Measurements from ENCODE around the gene WDR11.
"Not testable (repeated sequence)": the region's sequence is repeated elsewhere in the genome, so short reads cannot be mapped to it uniquely, and the experiment has no call there.

Gene WDR11

GRCh38 chr10:120891365-120891764 lies 40.2 kb downstream of the WDR11 start:
- no peak overlapping the region for H3K4me3 ChIP-seq (ENCODE audit: low read length)
- H3K27ac ChIP-seq (ENCODE audit: low read depth, low read length): no peak overlapping the region
- peaks cover 13% of the 10 kb centered on the region for H3K36me3 ChIP-seq (ENCODE audit: control insufficient read depth, insufficient read depth, low read length)
- H3K27me3 ChIP-seq (ENCODE audit: control insufficient read depth, insufficient read depth, low read length): no peaks in the 10 kb centered on the region
- H3K9ac ChIP-seq (ENCODE audit: low read length): no peak overlapping the region
- no peaks in the 10 kb centered on the region for H3K4me1 ChIP-seq (ENCODE audit: control insufficient read depth, insufficient read depth, low read length)

GRCh38 chr10:120894556-120894955 lies 43.4 kb downstream of the WDR11 start:
- no peaks in the 10 kb centered on the region for H3K4me1 ChIP-seq (ENCODE audit: control insufficient read depth, insufficient read depth, low read length)
- H3K27me3 ChIP-seq (ENCODE audit: control insufficient read depth, insufficient read depth, low read length): no peaks in the 10 kb centered on the region
- H3K27ac ChIP-seq (ENCODE audit: low read depth, low read length): no peak overlapping the region
- H3K4me3 ChIP-seq (ENCODE audit: low read length): no peak overlapping the region
- no peak overlapping the region for H3K9ac ChIP-seq (ENCODE audit: low read length)
- H3K36me3 ChIP-seq (ENCODE audit: control insufficient read depth, insufficient read depth, low read length): peaks cover 10% of the 10 kb centered on the region

GRCh38 chr10:120897343-120897742 lies 46.2 kb downstream of the WDR11 start:
- Histone ChIP-seq H3K4me1 (ENCODE audit: control insufficient read depth, insufficient read depth, low read length) (no peaks in the 10 kb centered on the region), H3K27me3 (ENCODE audit: control insufficient read depth, insufficient read depth, low read length) (no peaks in the 10 kb centered on the region), H3K27ac (ENCODE audit: low read depth, low read length) (no peak overlapping the region), H3K9ac (ENCODE audit: low read length) (no peak overlapping the region), H3K4me3 (ENCODE audit: low read length) (no peak overlapping the region), H3K36me3 (ENCODE audit: control insufficient read depth, insufficient read depth, low read length) (peaks cover 11% of the 10 kb centered on the region)

- Histone ChIP-seq H3K36me3 (ENCODE audit: control insufficient read depth, insufficient read depth, low read length) (peaks cover 38% of the 10 kb centered on the region), H3K9ac (ENCODE audit: low read length) (no peak overlapping the region), H3K4me3 (ENCODE audit: low read length) (no peak overlapping the region), H3K27me3 (ENCODE audit: control insufficient read depth, insufficient read depth, low read length) (no peaks in the 10 kb centered on the region), H3K4me1 (ENCODE audit: control insufficient read depth, insufficient read depth, low read length) (no peaks in the 10 kb centered on the region), H3K27ac (ENCODE audit: low read depth, low read length) (no peak overlapping the region)
Measured at GRCh38 chr10:120905268-120905667, 54.1 kb downstream of the WDR11 start.

- H3K36me3 ChIP-seq (ENCODE audit: control insufficient read depth, insufficient read depth, low read length): no peaks in the 10 kb centered on the region
- no peak overlapping the region for H3K4me3 ChIP-seq (ENCODE audit: low read length)
- H3K4me1 ChIP-seq (ENCODE audit: control insufficient read depth, insufficient read depth, low read length): no peaks in the 10 kb centered on the region
- no peak overlapping the region for H3K27ac ChIP-seq (ENCODE audit: low read depth, low read length)
- no peaks in the 10 kb centered on the region for H3K27me3 ChIP-seq (ENCODE audit: control insufficient read depth, insufficient read depth, low read length)
- no peak overlapping the region for H3K9ac ChIP-seq (ENCODE audit: low read length)
Measured at GRCh38 chr10:120917521-120918250, 66.5 kb downstream of the WDR11 start.

GRCh38 chr10:120923886-120924285 lies 72.7 kb downstream of the WDR11 start:
- H3K9ac ChIP-seq (ENCODE audit: low read length); H3K36me3 ChIP-seq (ENCODE audit: control insufficient read depth, insufficient read depth, low read length); H3K4me3 ChIP-seq (ENCODE audit: low read length); H3K27me3 ChIP-seq (ENCODE audit: control insufficient read depth, insufficient read depth, low read length); H3K27ac ChIP-seq (ENCODE audit: low read depth, low read length); H3K4me1 ChIP-seq (ENCODE audit: control insufficient read depth, insufficient read depth, low read length): not testable (repeated sequence)

- H3K27me3 ChIP-seq (ENCODE audit: control insufficient read depth, insufficient read depth, low read length): no peaks in the 10 kb centered on the region
- no peak overlapping the region for H3K9ac ChIP-seq (ENCODE audit: low read length)
- no peaks in the 10 kb centered on the region for H3K4me1 ChIP-seq (ENCODE audit: control insufficient read depth, insufficient read depth, low read length)
- no peak overlapping the region for H3K4me3 ChIP-seq (ENCODE audit: low read length)
- H3K36me3 ChIP-seq (ENCODE audit: control insufficient read depth, insufficient read depth, low read length): no peaks in the 10 kb centered on the region
- no peak overlapping the region for H3K27ac ChIP-seq (ENCODE audit: low read depth, low read length)
Measured at GRCh38 chr10:120926611-120927010, 75.4 kb downstream of the WDR11 start.

- Histone ChIP-seq H3K27me3 (ENCODE audit: control insufficient read depth, insufficient read depth, low read length) (no peaks in the 10 kb centered on the region), H3K4me3 (ENCODE audit: low read length) (no peak overlapping the region), H3K36me3 (ENCODE audit: control insufficient read depth, insufficient read depth, low read length) (no peaks in the 10 kb centered on the region), H3K9ac (ENCODE audit: low read length) (no peak overlapping the region), H3K4me1 (ENCODE audit: control insufficient read depth, insufficient read depth, low read length) (no peaks in the 10 kb centered on the region), H3K27ac (ENCODE audit: low read depth, low read length) (no peak overlapping the region)
Measured at GRCh38 chr10:120927352-120927751, 76.2 kb downstream of the WDR11 start.

- Histone ChIP-seq H3K27ac (ENCODE audit: low read depth, low read length) (no peak overlapping the region), H3K36me3 (ENCODE audit: control insufficient read depth, insufficient read depth, low read length) (no peaks in the 10 kb centered on the region), H3K27me3 (ENCODE audit: control insufficient read depth, insufficient read depth, low read length) (no peaks in the 10 kb centered on the region), H3K4me1 (ENCODE audit: control insufficient read depth, insufficient read depth, low read length) (no peaks in the 10 kb centered on the region), H3K4me3 (ENCODE audit: low read length) (no peak overlapping the region), H3K9ac (ENCODE audit: low read length) (no peak overlapping the region)
Measured at GRCh38 chr10:120929166-120929565, 78.0 kb downstream of the WDR11 start.

GRCh38 chr10:120931423-120931822 lies 80.3 kb downstream of the WDR11 start:
- Histone ChIP-seq H3K9ac (ENCODE audit: low read length) (no peak overlapping the region), H3K27ac (ENCODE audit: low read depth, low read length) (no peak overlapping the region), H3K4me3 (ENCODE audit: low read length) (no peak overlapping the region), H3K36me3 (ENCODE audit: control insufficient read depth, insufficient read depth, low read length) (no peaks in the 10 kb centered on the region), H3K4me1 (ENCODE audit: control insufficient read depth, insufficient read depth, low read length) (no peaks in the 10 kb centered on the region), H3K27me3 (ENCODE audit: control insufficient read depth, insufficient read depth, low read length) (no peaks in the 10 kb centered on the region)

GRCh38 chr10:120931999-120932398 lies 80.8 kb downstream of the WDR11 start:
- Histone ChIP-seq H3K4me1 (ENCODE audit: control insufficient read depth, insufficient read depth, low read length) (no peaks in the 10 kb centered on the region), H3K27me3 (ENCODE audit: control insufficient read depth, insufficient read depth, low read length) (no peaks in the 10 kb centered on the region)

GRCh38 chr10:120938822-120939221 lies 87.7 kb downstream of the WDR11 start:
- Histone ChIP-seq H3K27ac (ENCODE audit: low read depth, low read length) (no peak overlapping the region), H3K4me3 (ENCODE audit: low read length) (no peak overlapping the region), H3K27me3 (ENCODE audit: control insufficient read depth, insufficient read depth, low read length) (no peaks in the 10 kb centered on the region), H3K4me1 (ENCODE audit: control insufficient read depth, insufficient read depth, low read length) (no peaks in the 10 kb centered on the region), H3K36me3 (ENCODE audit: control insufficient read depth, insufficient read depth, low read length) (no peaks in the 10 kb centered on the region), H3K9ac (ENCODE audit: low read length) (no peak overlapping the region)

More at GRCh38 chr10:120931999-120932398, 80.8 kb downstream of the WDR11 start:
- H3K27ac ChIP-seq (ENCODE audit: low read depth, low read length): no peak overlapping the region
- no peak overlapping the region for H3K4me3 ChIP-seq (ENCODE audit: low read length)
- H3K36me3 ChIP-seq (ENCODE audit: control insufficient read depth, insufficient read depth, low read length): no peaks in the 10 kb centered on the region
- no peak overlapping the region for H3K9ac ChIP-seq (ENCODE audit: low read length)

GRCh38 chr10:120940299-120940900 lies 89.2 kb downstream of the WDR11 start:
- Histone ChIP-seq H3K27ac (ENCODE audit: low read depth, low read length) (no peak overlapping the region), H3K36me3 (ENCODE audit: control insufficient read depth, insufficient read depth, low read length) (no peaks in the 10 kb centered on the region), H3K9ac (ENCODE audit: low read length) (no peak overlapping the region), H3K27me3 (ENCODE audit: control insufficient read depth, insufficient read depth, low read length) (no peaks in the 10 kb centered on the region), H3K4me3 (ENCODE audit: low read length) (no peak overlapping the region), H3K4me1 (ENCODE audit: control insufficient read depth, insufficient read depth, low read length) (no peaks in the 10 kb centered on the region)
